Fibroblast of the aortic adventitia (primary cell): Measurements from ENCODE around the gene CNTNAP5. TPM values are rescaled to one million over a fixed set of nuclear protein-coding genes. Genes with fewer than 3 reads are reported as not detected.

ENCODE experiments used
- DNase-seq: peaks from one replicate; pipeline ENCODE4 v3.0.0-alpha.2; 2010; ENCODE audit warnings: low read depth
- H3K4me3 ChIP-seq: 2 replicates; pipeline ENCODE4 v1.5.1; 2011; ENCODE audit warnings: low read depth, mild to moderate bottlenecking, control low read depth, low read length, moderate library complexity
- CTCF ChIP-seq: IDR thresholded peaks from 2 replicates; pipeline ENCODE4 v1.5.1; 2011; ENCODE audit warnings: mild to moderate bottlenecking, low read length, control low read depth, inconsistent platforms; ENCODE audit not compliant: insufficient read depth
- total RNA-seq: library from RNA; depleted of rRNA; stranded (reverse); fragments of >200 nt; gene quantifications from 2 replicates; pipeline ENCODE4 v1.2.3, GENCODE V29; 2012; ENCODE audit warnings: low replicate concordance

Gene CNTNAP5
- total RNA-seq, 1 donor = under 0.01 TPM

GRCh38 chr2:124050833-124051497 is 25.9 kb downstream of the CNTNAP5 start:
- H3K4me3 ChIP-seq = no peak overlapping the region
- DNase-seq = no peak
- TF ChIP-seq CTCF = no peak

- H3K4me3 ChIP-seq = no peak overlapping the region
- DNase-seq = no peak
- TF ChIP-seq CTCF = no peak
Measured at GRCh38 chr2:124053796-124054195, 28.7 kb downstream of the CNTNAP5 start.

GRCh38 chr2:124063596-124063995 is 38.5 kb downstream of the CNTNAP5 start:
- TF ChIP-seq CTCF = no peak
- H3K4me3 ChIP-seq = no peak overlapping the region
- no peak for DNase-seq

- no peak for TF ChIP-seq CTCF
- no peak for DNase-seq
- no peak overlapping the region for H3K4me3 ChIP-seq
Measured at GRCh38 chr2:124065636-124066035, 40.5 kb downstream of the CNTNAP5 start.

GRCh38 chr2:124066776-124067175 is 41.7 kb downstream of the CNTNAP5 start:
- H3K4me3 ChIP-seq = no peak overlapping the region
- DNase-seq = no peak
- no peak for TF ChIP-seq CTCF

- H3K4me3 ChIP-seq = no peak overlapping the region
- DNase-seq = no peak
- no peak for TF ChIP-seq CTCF
Measured at GRCh38 chr2:124079045-124079444, 54.0 kb downstream of the CNTNAP5 start.
